HG03139 (cell line): ENCODE measurements around the gene GAPDH.
"Not testable (repeated sequence)": the region's sequence is repeated elsewhere in the genome, so short reads cannot be mapped to it uniquely, and the experiment has no call there.

ENCODE experiments used
- ATAC-seq: cut with Tn5 transposase; IDR thresholded peaks from one replicate; pipeline ENCODE4 v1.9.1; 2021; ENCODE audit not compliant: unreplicated experiment

GAPDH gene

DNA sequence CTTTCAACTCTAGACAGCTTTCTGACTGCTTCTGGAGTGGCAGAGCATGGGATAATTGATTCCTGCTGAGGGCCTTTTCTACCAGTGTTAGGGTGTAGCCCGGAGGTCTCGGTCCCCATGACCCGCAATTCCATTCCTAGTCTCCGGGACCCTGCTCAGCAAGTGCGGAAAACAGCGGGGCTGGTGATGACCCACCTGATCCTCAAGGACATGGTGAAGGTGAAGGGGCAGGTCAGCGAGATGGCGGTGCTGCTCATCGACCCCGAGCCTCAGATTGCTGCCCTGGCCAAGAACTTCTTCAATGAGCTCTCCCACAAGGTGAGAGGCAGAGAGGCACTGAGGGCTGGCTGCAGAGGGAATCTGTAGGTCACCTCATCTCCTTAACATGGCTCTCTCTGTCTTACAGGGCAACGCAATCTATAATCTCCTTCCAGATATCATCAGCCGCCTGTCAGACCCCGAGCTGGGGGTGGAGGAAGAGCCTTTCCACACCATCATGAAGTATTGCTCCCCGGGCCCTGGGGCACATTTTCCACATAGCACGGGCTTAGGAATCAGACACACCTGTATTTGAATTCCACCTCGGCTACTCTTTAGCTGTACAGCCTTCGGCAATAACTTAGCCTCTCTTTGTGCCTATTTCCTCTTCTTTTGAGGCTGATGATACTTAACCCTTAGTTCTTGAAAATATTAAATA, 5.6 kb upstream of the GAPDH start:
- no peak for ATAC-seq

DNA sequence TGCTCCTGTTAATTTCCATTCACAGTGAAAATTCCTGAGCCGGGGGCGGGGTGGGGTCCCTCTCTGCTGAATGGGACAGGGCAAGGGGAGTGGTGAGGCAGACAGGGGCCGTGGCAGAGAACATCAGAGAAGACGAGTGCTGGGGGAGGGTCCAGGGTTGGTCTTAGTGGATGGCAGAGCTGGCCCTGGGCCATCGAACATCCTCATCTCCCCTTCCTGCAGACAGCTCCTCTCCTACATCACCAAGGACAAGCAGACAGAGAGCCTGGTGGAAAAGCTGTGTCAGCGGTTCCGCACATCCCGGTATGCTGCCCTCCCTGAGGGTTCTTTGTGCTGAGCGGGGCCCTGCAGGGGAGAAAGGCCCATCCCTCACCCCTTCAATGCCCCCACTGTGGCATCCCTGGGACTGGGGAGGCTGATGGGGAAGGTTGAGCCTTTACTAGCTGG, 5.0 kb upstream of the GAPDH start:
- no peak for ATAC-seq

DNA sequence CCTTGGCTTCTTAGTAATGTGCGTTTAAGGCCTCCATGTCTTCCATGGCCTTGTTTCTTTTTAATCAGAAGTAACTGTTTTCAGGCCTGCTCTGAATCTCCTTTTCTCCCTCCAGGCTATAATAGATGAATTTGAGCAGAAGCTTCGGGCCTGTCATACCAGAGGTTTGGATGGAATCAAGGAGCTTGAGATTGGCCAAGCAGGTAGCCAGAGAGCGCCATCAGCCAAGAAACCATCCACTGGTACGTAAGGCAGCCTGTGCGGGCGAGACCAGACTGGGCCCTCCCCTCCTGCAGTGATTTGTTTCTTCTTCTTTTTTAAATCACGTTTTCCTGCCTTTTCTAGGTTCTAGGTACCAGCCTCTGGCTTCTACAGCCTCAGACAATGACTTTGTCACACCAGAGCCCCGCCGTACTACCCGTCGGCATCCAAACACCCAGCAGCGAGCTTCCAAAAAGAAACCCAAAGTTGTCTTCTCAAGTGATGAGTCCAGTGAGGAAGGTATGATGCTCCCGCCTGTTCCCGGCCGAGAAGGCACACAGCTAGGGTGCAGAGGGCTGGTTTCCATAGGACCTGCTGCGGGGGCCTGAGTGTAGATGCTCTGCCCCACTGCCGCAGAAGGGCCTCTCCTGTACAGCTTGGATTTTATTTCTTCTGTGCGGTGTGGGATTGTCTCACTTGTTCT, 3.6 kb upstream of the GAPDH start:
- no peak for ATAC-seq

DNA sequence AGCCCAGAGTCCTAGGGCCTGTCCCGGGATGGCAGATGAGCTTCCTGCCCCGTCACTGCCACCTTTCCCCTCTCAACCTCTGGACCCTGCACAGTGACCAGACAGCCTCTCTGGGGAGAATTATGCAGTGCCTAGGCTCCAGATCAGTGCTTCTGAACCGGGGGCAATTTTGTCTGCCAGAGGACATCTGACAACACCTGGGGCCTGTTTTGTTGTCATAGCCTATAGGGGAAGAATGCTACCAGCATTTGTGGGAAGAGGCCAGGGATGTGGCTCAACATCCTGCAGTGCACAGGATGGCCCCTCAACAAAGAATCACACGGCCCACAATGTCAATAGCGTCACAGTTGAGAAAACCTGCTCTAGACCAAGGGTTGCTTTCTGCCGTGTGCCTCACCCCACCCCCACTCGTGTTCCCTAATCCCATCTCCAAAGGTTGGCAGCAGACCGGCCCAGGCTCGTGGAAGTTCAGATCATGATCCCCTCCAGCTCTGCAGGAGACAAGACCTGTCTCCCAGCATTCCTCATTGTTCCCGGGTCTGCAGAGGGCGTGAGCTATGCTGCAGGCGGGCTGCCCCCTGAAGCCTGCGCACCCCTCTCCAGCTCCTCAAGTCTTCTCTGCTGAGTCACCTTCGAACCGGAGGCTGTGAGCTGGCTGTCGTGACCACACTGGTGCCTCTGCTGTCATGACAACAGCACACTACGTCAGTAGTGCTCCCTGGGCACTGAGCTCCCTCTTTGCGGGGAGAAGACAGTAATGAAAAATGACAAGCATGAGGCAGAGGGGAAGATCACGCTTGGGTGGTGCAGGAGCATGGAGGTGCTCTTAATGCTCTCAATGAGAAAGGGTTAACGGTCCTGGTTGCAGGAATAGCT, 2.0 kb upstream of the GAPDH start:
- no peak for ATAC-seq

DNA sequence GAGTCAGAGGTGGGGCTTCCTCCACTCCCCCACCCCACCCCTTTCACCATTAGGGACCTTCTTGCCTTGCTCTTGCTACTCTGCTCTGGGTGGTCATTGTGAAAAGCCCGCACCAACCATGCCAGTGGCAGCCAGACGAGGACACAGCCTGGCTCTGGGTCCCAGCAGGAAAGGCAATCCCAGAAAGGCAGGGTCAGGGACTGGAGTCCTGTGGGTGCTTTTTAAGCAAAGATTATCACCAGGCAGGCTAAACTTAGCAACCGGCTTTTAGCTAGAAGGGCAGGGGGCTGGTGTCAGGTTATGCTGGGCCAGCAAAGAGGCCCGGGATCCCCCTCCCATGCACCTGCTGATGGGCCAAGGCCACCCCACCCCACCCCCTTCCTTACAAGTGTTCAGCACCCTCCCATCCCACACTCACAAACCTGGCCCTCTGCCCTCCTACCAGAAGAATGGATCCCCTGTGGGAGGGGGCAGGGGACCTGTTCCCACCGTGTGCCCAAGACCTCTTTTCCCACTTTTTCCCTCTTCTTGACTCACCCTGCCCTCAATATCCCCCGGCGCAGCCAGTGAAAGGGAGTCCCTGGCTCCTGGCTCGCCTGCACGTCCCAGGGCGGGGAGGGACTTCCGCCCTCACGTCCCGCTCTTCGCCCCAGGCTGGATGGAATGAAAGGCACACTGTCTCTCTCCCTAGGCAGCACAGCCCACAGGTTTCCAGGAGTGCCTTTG, 1.2 kb upstream of the GAPDH start:
- ATAC-seq: peak; percentile 2

DNA sequence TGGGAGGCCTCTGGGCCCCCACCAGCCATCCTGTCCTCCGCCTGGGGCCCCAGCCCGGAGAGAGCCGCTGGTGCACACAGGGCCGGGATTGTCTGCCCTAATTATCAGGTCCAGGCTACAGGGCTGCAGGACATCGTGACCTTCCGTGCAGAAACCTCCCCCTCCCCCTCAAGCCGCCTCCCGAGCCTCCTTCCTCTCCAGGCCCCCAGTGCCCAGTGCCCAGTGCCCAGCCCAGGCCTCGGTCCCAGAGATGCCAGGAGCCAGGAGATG, 729 bp upstream of the GAPDH start:
- ATAC-seq: no peak

DNA sequence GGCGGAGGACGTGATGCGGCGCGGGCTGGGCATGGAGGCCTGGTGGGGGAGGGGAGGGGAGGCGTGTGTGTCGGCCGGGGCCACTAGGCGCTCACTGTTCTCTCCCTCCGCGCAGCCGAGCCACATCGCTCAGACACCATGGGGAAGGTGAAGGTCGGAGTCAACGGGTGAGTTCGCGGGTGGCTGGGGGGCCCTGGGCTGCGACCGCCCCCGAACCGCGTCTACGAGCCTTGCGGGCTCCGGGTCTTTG, 303 bp downstream of the GAPDH start:
- ATAC-seq: no peak

DNA sequence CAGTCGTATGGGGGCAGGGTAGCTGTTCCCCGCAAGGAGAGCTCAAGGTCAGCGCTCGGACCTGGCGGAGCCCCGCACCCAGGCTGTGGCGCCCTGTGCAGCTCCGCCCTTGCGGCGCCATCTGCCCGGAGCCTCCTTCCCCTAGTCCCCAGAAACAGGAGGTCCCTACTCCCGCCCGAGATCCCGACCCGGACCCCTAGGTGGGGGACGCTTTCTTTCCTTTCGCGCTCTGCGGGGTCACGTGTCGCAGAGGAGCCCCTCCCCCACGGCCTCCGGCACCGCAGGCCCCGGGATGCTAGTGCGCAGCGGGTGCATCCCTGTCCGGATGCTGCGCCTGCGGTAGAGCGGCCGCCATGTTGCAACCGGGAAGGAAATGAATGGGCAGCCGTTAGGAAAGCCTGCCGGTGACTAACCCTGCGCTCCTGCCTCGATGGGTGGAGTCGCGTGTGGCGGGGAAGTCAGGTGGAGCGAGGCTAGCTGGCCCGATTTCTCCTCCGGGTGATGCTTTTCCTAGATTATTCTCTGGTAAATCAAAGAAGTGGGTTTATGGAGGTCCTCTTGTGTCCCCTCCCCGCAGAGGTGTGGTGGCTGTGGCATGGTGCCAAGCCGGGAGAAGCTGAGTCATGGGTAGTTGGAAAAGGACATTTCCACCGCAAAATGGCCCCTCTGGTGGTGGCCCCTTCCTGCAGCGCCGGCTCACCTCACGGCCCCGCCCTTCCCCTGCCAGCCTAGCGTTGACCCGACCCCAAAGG, 804 bp downstream of the GAPDH start:
- ATAC-seq: no peak

DNA sequence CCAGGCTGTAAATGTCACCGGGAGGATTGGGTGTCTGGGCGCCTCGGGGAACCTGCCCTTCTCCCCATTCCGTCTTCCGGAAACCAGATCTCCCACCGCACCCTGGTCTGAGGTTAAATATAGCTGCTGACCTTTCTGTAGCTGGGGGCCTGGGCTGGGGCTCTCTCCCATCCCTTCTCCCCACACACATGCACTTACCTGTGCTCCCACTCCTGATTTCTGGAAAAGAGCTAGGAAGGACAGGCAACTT, 1.3 kb downstream of the GAPDH start:
- no peak for ATAC-seq

DNA sequence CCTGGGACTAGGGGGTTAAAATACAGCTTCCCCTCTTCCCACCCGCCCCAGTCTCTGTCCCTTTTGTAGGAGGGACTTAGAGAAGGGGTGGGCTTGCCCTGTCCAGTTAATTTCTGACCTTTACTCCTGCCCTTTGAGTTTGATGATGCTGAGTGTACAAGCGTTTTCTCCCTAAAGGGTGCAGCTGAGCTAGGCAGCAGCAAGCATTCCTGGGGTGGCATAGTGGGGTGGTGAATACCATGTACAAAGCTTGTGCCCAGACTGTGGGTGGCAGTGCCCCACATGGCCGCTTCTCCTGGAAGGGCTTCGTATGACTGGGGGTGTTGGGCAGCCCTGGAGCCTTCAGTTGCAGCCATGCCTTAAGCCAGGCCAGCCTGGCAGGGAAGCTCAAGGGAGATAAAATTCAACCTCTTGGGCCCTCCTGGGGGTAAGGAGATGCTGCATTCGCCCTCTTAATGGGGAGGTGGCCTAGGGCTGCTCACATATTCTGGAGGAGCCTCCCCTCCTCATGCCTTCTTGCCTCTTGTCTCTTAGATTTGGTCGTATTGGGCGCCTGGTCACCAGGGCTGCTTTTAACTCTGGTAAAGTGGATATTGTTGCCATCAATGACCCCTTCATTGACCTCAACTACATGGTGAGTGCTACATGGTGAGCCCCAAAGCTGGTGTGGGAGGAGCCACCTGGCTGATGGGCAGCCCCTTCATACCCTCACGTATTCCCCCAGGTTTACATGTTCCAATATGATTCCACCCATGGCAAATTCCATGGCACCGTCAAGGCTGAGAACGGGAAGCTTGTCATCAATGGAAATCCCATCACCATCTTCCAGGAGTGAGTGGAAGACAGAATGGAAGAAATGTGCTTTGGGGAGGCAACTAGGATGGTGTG, 1.9 kb downstream of the GAPDH start:
- no peak for ATAC-seq

DNA sequence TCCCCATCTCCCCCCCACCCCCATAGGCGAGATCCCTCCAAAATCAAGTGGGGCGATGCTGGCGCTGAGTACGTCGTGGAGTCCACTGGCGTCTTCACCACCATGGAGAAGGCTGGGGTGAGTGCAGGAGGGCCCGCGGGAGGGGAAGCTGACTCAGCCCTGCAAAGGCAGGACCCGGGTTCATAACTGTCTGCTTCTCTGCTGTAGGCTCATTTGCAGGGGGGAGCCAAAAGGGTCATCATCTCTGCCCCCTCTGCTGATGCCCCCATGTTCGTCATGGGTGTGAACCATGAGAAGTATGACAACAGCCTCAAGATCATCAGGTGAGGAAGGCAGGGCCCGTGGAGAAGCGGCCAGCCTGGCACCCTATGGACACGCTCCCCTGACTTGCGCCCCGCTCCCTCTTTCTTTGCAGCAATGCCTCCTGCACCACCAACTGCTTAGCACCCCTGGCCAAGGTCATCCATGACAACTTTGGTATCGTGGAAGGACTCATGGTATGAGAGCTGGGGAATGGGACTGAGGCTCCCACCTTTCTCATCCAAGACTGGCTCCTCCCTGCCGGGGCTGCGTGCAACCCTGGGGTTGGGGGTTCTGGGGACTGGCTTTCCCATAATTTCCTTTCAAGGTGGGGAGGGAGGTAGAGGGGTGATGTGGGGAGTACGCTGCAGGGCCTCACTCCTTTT, 2.7 kb downstream of the GAPDH start:
- ATAC-seq: no peak

DNA sequence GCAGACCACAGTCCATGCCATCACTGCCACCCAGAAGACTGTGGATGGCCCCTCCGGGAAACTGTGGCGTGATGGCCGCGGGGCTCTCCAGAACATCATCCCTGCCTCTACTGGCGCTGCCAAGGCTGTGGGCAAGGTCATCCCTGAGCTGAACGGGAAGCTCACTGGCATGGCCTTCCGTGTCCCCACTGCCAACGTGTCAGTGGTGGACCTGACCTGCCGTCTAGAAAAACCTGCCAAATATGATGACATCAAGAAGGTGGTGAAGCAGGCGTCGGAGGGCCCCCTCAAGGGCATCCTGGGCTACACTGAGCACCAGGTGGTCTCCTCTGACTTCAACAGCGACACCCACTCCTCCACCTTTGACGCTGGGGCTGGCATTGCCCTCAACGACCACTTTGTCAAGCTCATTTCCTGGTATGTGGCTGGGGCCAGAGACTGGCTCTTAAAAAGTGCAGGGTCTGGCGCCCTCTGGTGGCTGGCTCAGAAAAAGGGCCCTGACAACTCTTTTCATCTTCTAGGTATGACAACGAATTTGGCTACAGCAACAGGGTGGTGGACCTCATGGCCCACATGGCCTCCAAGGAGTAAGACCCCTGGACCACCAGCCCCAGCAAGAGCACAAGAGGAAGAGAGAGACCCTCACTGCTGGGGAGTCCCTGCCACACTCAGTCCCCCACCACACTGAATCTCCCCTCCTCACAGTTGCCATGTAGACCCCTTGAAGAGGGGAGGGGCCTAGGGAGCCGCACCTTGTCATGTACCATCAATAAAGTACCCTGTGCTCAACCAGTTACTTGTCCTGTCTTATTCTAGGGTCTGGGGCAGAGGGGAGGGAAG, 3.5 kb downstream of the GAPDH start:
- not testable (repeated sequence) for ATAC-seq

DNA sequence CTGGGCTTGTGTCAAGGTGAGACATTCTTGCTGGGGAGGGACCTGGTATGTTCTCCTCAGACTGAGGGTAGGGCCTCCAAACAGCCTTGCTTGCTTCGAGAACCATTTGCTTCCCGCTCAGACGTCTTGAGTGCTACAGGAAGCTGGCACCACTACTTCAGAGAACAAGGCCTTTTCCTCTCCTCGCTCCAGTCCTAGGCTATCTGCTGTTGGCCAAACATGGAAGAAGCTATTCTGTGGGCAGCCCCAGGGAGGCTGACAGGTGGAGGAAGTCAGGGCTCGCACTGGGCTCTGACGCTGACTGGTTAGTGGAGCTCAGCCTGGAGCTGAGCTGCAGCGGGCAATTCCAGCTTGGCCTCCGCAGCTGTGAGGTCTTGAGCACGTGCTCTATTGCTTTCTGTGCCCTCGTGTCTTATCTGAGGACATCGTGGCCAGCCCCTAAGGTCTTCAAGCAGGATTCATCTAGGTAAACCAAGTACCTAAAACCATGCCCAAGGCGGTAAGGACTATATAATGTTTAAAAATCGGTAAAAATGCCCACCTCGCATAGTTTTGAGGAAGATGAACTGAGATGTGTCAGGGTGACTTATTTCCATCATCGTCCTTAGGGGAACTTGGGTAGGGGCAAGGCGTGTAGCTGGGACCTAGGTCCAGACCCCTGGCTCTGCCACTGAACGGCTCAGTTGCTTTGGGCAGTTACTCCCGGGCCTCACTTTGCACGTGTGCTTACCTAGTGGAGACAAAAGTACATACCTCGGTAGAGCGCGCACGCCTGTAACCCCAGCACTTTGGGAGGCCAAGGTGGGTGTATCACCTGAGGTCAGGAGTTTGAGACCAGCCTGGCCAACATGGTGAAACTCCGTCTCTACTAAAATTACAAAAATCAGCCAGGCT, 4.3 kb downstream of the GAPDH start:
- no peak for ATAC-seq

DNA sequence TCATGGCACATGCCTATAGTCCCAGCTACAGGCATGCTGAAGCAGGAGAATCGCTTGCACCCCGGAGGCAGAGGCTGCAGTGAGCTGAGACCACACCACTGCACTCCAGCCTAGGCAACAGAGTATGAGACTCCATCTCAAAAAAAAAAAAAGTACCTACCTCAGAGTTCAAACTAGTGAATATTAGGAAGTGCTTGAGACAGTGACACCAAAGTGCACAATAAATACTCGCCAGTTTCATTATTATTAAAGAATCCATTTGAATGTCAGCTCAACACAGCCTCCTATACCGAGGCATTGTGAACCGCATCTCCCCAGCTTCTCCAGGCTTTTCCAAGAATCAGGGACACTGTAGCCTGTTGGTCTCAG, 5.0 kb downstream of the GAPDH start:
- ATAC-seq: no peak

DNA sequence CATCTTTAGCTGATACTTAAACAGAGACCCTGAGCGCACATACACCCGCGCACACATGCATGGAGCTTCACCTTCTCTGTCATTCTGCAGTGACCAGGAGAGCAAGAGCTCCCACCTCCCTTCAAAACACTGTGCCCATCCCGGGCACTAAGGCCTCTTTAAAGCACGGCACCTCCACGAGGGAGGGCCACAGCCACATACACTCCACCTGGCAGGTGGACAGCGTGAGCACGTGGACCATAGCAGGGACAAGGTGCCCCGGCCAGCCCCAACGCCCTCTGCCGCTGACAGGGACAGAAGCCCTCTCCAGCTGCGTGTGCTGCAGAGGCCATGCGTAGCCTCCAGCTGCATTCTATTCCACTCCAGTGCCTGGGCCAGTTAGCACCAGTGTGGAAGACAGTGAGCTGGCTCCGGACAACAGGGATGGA, 5.4 kb downstream of the GAPDH start:
- ATAC-seq: no peak

DNA sequence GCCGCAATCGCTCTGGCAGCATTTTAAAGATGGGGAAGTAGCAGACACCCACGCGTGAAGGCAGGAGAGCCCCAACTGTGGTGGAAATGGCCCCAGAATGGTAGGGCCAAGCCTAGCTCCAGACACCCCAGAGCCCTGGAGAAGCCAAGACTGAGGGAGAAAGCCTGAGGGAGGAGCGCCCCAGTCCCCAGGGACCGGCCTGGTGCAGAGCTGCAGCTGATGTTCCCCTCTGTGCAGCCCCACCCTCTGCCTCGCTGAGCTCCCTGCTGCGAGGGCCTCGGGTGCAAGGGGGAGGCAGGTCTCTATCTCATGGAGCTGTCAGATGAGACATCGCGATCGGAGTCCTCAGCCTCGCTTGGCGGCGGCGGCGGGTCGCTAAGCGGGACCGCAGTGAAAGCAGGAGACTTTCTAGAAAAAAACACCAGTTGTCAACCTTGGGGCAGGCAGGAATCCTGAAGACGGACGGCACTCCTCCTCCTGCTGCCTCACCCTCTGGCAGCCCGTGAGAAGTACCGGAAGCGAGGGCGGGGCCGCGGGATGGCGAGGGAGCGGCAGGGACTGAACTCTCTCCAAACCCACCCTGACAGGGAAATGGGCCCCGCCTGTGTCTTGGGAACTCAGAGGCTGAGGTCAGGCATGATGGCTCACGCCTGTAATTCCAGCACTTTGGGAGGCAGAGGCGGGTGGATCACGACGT, 6.0 kb downstream of the GAPDH start:
- no peak for ATAC-seq
